ENCODE measurements around the gene SYNE2. TPM values are rescaled to one million over a fixed set of nuclear protein-coding genes. Genes with fewer than 3 reads are reported as not detected.
"Not testable (repeated sequence)": the region's sequence is repeated elsewhere in the genome, so short reads cannot be mapped to it uniquely, and the experiment has no call there.

The SYNE2 gene
- total RNA-seq, 1 experiment from 2014 or later, result 71.1 TPM

GRCh38 chr14:64210216-64210615 is 357.4 kb downstream of the SYNE2 start:
- POLR2A ChIA-PET, result no interaction called here
- Mint-ChIP-seq H3K27me3 (ENCODE audit: low read depth) (no peaks in the 10 kb centered on the region), H3K4me1 (peaks cover 8% of the 10 kb centered on the region), H3K9me3 (no peaks in the 10 kb centered on the region), H3K36me3 (peaks cover 58% of the 10 kb centered on the region), H3K4me3 (no peak overlapping the region), H3K27ac (no peak overlapping the region)
- CTCF ChIA-PET, result interaction anchor here (1.1 kb wide), 1 partner anchor 93 kb away, joined by 4 read pairs; no protein-coding TSS in a partner anchor
- TF ChIP-seq MXD4 (CRISPR knock-in tag; IDR thresholded peaks at IDR 0.05; ENCODE audit: borderline replicate concordance) (no peak), ZNF121 (CRISPR knock-in tag; IDR thresholded peaks at IDR 0.05) (no peak), ESRRA (CRISPR knock-in tag; IDR thresholded peaks at IDR 0.05; ENCODE audit: borderline replicate concordance) (no peak), E2F4 (CRISPR knock-in tag; IDR thresholded peaks at IDR 0.05; ENCODE audit: borderline replicate concordance, low read depth) (no peak), CREM (CRISPR knock-in tag; IDR thresholded peaks at IDR 0.05) (no peak), TP53 (CRISPR knock-in tag; IDR thresholded peaks at IDR 0.05) (no peak), ZNF138 (CRISPR knock-in tag; conservative IDR thresholded peaks at IDR 0.05) (no peak), ATF2 (CRISPR knock-in tag; IDR thresholded peaks at IDR 0.05; ENCODE audit: borderline replicate concordance, low read depth) (no peak)
- no peak for DNase-seq (ENCODE audit: low spot score)
- ATAC-seq, result no peak

GRCh38 chr14:64210912-64211311 is 358.1 kb downstream of the SYNE2 start:
- H3K9me3 Mint-ChIP-seq; ATAC-seq; CTCF ChIA-PET; H3K27ac Mint-ChIP-seq; POLR2A ChIA-PET; H3K4me1 Mint-ChIP-seq; H3K27me3 Mint-ChIP-seq (ENCODE audit: low read depth); H3K4me3 Mint-ChIP-seq; DNase-seq (ENCODE audit: low spot score): not testable (repeated sequence)
- peaks cover 65% of the 10 kb centered on the region for H3K36me3 Mint-ChIP-seq
- TF ChIP-seq ZNF121 (CRISPR knock-in tag; IDR thresholded peaks at IDR 0.05), result peak; percentile 83

GRCh38 chr14:64212666-64213065 is 359.9 kb downstream of the SYNE2 start:
- DNase-seq (ENCODE audit: low spot score) (no peak), ATAC-seq (no peak)
- no peaks in the 10 kb centered on the region for H3K4me1 Mint-ChIP-seq
- no peaks in the 10 kb centered on the region for H3K27me3 Mint-ChIP-seq (ENCODE audit: low read depth)
- H3K4me3 Mint-ChIP-seq, result no peak overlapping the region
- ChIA-PET CTCF (interaction anchor here (1.2 kb wide), 1 partner anchor 82 kb away, joined by 3 read pairs; the partner anchor contains the start of gene ESR2), POLR2A (no interaction called here)
- H3K27ac Mint-ChIP-seq, result no peak overlapping the region
- peaks cover 82% of the 10 kb centered on the region for H3K36me3 Mint-ChIP-seq
- H3K9me3 Mint-ChIP-seq, result no peaks in the 10 kb centered on the region
- TF ChIP-seq IRF2 (CRISPR knock-in tag; IDR thresholded peaks at IDR 0.05; ENCODE audit: borderline replicate concordance, low read depth) (no peak), MYBL2 (CRISPR knock-in tag; IDR thresholded peaks at IDR 0.05) (no peak), NFYB (CRISPR knock-in tag; conservative IDR thresholded peaks at IDR 0.05; ENCODE audit: low read depth) (no peak), IRF1 (CRISPR knock-in tag; IDR thresholded peaks at IDR 0.05) (no peak), JAZF1 (CRISPR knock-in tag; IDR thresholded peaks at IDR 0.05) (no peak), ZNF416 (CRISPR knock-in tag; IDR thresholded peaks at IDR 0.05) (no peak), CREM (CRISPR knock-in tag; IDR thresholded peaks at IDR 0.05) (no peak), MAX (CRISPR knock-in tag; IDR thresholded peaks at IDR 0.05) (no peak), E2F4 (CRISPR knock-in tag; IDR thresholded peaks at IDR 0.05; ENCODE audit: borderline replicate concordance, low read depth) (no peak), ZNF423 (CRISPR knock-in tag; IDR thresholded peaks at IDR 0.05) (no peak), ATF3 (CRISPR knock-in tag; conservative IDR thresholded peaks at IDR 0.05) (no peak), PRDM15 (CRISPR knock-in tag; IDR thresholded peaks at IDR 0.05) (no peak), USF1 (CRISPR knock-in tag; IDR thresholded peaks at IDR 0.05) (no peak), ZBTB43 (CRISPR knock-in tag; IDR thresholded peaks at IDR 0.05) (no peak), GTF2I (CRISPR knock-in tag; conservative IDR thresholded peaks at IDR 0.05) (no peak), NR3C1 (CRISPR knock-in tag; conservative IDR thresholded peaks at IDR 0.05; ENCODE audit: low read depth) (no peak)
